Esophagus squamous epithelium (tissue), 5 donors: ENCODE measurements around the gene OST4. TPM values are rescaled to one million over a fixed set of nuclear protein-coding genes. Genes with fewer than 3 reads are reported as not detected.

ENCODE experiments used
- DNase-seq: peaks from one replicate; lab custom pipeline; 2025; lab: John Stamatoyannopoulos, UW
- H3K27ac ChIP-seq, 4 donors: fragments of 200-600 bp; sonication (generic); one replicate each; pipeline ENCODE4 v1.5.1; 2016 to 2019; ENCODE audit warnings: mild to moderate bottlenecking in 1 of 4
- H3K27me3 ChIP-seq, 4 donors: fragments of 200-600 bp; sonication (generic); 1 replicate in 3 of 4; 2 replicates in 1 of 4; pipeline versions ENCODE4 v1.5.1 to v1.6.0; 2017 to 2021; ENCODE audit warnings: antibody characterized with exemption in 1 of 4
- H3K36me3 ChIP-seq, 3 donors: fragments of 200-600 bp; sonication (generic); one replicate each; pipeline ENCODE4 v1.5.1; 2016 to 2019
- H3K4me1 ChIP-seq, 3 donors: fragments of 200-600 bp; sonication (generic); one replicate each; pipeline ENCODE4 v1.5.1; 2017 to 2019
- H3K4me3 ChIP-seq, 4 donors: fragments of 200-600 bp; sonication (generic); 1 replicate in 3 of 4; 2 replicates in 1 of 4; pipeline ENCODE4 v1.5.1; 2016 to 2019; ENCODE audit warnings: mild to moderate bottlenecking in 2 of 4, moderate library complexity in 1 of 4
- H3K9me3 ChIP-seq, 3 donors: fragments of 200-600 bp; sonication (generic); one replicate each; pipeline ENCODE4 v1.5.1; 2016 to 2019
- POLR2A ChIP-seq, 4 donors: fragments of 450-650 bp; IDR thresholded peaks; one replicate each; pipeline ENCODE4 v1.6.1; 2017; ENCODE audit warnings: antibody characterized with exemption in 4 of 4, mild to moderate bottlenecking in 4 of 4, moderate library complexity in 3 of 4
- WGBS, 2 donors: methylation state at CpG; one replicate each; pipeline ENCODE4 v1.1.5; 2018; 5-methylcytosine and 5-hydroxymethylcytosine counted together
- intact Hi-C: fragments of 100-400 bp; cut with DNase I; formaldehyde crosslinking; loops from one replicate; pipeline ENCODE4 v1.15.0; 2022
- total RNA-seq, 4 donors: library from RNA; depleted of rRNA; stranded (reverse); fragments of >200 nt; gene quantifications; one replicate each; pipeline ENCODE4 v1.1.0, GENCODE V29; 2016
- TF ChIP-seq, protein P1 (sequence below), 6 experiments: fragments of 450-650 bp in 4 of 6; fragments of 200-600 bp in 2 of 6; sonication (generic) in 2 of 6; IDR thresholded peaks; one replicate each; pipeline ENCODE4 v1.5.1; 2016 to 2019; ENCODE audit warnings: antibody characterized with exemption in 6 of 6, mild to moderate bottlenecking in 4 of 6, moderate library complexity in 4 of 6
- donor health status: DM: yes; HTN: yes; CAD: no.

Gene OST4
- total RNA-seq, 4 donors from 2014 or later = 149 to 242 (median 193) TPM

DNA sequence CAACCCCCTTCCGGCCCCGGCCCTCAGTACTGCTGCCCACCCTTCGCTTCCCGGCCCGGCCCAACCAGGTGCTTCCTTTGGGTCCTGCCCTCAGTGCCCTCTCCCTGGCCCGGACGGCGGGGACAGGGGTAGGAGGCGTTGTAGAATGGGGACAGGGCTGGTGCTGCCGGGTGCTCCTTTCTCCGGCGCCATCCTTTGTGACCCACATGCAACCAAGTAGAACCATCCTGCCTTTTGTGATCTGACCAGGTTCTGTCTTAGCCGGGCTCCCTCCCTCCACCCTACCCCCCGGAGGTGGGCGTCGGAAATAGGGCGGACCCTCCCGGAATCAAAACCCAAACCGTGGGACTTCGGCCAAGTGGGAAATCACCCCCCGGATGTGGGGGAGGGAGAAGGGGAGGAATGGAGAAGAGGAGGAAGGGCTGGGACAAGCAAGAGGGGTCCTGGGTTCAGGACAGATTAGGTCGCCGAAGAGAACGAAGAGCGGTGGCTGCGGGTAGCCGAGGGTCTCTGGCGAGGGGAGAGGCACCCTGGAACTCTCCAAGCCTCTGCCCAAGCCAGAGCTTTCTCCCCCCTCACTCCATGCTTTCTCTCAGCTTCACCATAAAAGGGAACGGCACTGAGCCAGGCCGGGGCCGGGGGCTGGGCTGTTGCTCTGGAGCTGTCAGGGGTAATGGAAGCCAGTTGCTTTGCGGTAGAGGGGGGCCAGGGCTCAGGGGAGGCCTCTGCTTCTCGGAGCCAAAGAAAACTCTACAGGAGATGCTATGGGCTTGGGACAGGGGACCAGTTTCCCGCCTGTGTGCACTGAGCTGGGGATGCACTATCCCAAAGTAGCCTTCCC lies 756 bp upstream of the OST4 start:
- 10 to 24% methylated on average over 10 to 11 of the region's 34 CpGs for WGBS, 2 donors

DNA sequence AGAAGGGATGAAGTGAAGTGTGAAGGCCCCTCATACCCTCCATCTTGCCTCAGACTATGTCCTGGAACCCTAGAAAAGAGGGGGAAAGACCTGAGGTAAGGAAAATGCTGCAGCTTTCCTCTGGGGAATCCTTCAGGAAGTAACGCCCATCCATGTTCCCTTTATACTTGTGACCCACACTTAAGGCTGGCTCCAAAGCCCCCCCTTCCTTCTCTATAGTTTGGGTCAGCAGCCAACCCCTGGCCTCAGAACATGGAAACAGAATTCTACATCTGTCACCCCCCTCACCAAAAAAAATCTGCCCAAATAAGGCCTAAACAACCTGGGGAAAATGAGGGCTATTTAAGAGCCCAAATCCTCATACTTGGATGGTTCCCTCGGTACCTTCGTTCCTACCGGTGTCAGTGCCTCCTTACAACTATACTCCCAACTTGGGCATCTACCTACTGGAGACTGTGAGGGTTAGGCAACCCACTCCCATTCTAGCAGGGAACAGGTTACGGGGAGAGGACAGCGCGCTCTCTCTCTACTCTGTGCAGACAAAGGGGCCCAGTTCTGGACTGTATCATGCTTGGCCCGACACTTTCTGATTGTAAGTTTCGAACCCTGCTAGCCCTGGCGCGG lies 689 bp downstream of the OST4 start:
- Histone ChIP-seq H3K4me3 (peak overlapping the region; percentile 70 to 96 (median 82)), H3K4me1 (peaks cover 16 to 74% (median 45%) of the 10 kb centered on the region in 3 donors), H3K36me3 (peaks cover 0 to 45% (median 10%) of the 10 kb centered on the region in 3 donors), H3K27ac (peak overlapping the region; percentile 90 to 98 (median 94)), H3K9me3 (no peaks in the 10 kb centered on the region), H3K27me3 (no peaks in the 10 kb centered on the region)
- DNase-seq = no peak
- intact Hi-C loops = no loop called here
- 2 to 5% methylated on average over 8 to 11 of the region's 11 CpGs for WGBS, 2 donors
- no peak for TF ChIP-seq POLR2A (IDR thresholded peaks at IDR 0.05)
- TF ChIP-seq, protein P1, sequence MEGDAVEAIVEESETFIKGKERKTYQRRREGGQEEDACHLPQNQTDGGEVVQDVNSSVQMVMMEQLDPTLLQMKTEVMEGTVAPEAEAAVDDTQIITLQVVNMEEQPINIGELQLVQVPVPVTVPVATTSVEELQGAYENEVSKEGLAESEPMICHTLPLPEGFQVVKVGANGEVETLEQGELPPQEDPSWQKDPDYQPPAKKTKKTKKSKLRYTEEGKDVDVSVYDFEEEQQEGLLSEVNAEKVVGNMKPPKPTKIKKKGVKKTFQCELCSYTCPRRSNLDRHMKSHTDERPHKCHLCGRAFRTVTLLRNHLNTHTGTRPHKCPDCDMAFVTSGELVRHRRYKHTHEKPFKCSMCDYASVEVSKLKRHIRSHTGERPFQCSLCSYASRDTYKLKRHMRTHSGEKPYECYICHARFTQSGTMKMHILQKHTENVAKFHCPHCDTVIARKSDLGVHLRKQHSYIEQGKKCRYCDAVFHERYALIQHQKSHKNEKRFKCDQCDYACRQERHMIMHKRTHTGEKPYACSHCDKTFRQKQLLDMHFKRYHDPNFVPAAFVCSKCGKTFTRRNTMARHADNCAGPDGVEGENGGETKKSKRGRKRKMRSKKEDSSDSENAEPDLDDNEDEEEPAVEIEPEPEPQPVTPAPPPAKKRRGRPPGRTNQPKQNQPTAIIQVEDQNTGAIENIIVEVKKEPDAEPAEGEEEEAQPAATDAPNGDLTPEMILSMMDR (IDR thresholded peaks at IDR 0.05) = no peak

More for the DNA sequence above, 756 bp upstream of the OST4 start:
- Histone ChIP-seq H3K4me1 (peaks cover 16 to 87% (median 45%) of the 10 kb centered on the region in 3 donors), H3K36me3 (peaks cover 0 to 31% (median 10%) of the 10 kb centered on the region in 3 donors), H3K27ac (peak overlapping the region; percentile 90 to 98 (median 94)), H3K9me3 (no peaks in the 10 kb centered on the region), H3K27me3 (no peaks in the 10 kb centered on the region), H3K4me3 (peak overlapping the region; percentile 70 to 96 (median 82))
- intact Hi-C loops = no loop called here
- TF ChIP-seq POLR2A (IDR thresholded peaks at IDR 0.05) = no peak
- TF ChIP-seq, protein P1 (IDR thresholded peaks at IDR 0.05) = no peak
- DNase-seq = no peak

DNA sequence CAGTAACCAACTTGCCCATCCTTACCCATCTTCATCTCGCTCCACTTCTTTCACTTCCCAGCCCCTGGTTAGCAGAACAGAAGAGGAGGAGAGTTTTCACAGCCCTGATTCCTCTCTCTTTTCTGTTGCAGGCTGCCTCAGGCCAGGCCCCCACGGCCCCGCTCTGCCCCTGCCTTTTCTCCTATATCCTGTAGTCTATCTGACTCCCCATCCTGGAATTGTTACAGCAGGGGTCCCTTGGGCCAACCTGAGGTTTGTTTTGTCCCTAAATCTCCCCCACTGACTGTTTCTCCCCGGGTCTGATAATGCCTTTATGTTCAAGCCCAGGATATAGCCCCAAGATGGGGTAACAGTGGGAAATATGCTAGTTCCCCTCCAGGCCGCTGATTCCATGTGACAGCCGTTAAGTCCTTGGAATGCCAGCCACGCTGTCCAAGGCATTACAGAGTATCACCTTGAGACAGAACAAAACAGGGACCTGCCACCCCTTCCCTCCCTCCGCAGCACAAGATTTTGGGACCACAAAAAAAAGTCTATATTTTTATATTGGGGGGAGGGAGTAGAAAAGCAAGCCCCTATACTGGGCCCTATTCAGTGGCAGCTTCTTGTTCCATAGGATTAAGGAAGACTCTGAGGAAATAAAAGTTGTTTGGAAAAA lies 1.4 kb downstream of the OST4 start:
- Histone ChIP-seq H3K27me3 (no peaks in the 10 kb centered on the region), H3K4me1 (peaks cover 16 to 67% (median 38%) of the 10 kb centered on the region in 3 donors), H3K27ac (peak overlapping the region; percentile 90 to 98 (median 94)), H3K36me3 (peaks cover 0 to 52% (median 10%) of the 10 kb centered on the region in 3 donors), H3K4me3 (peak overlapping the region; percentile 70 to 96 (median 82)), H3K9me3 (no peaks in the 10 kb centered on the region)
- TF ChIP-seq POLR2A (IDR thresholded peaks at IDR 0.05) = no peak
- TF ChIP-seq, protein P1 (IDR thresholded peaks at IDR 0.05) = no peak
- intact Hi-C loops = no loop called here
- WGBS, 2 donors = 85 to 86% methylated on average over 8 of the region's 8 CpGs
- no peak for DNase-seq

- Histone ChIP-seq H3K4me1 (peaks cover 16 to 61% (median 32%) of the 10 kb centered on the region in 3 donors), H3K36me3 (peaks cover 0 to 59% (median 10%) of the 10 kb centered on the region in 3 donors), H3K4me3 (no peak overlapping the region), H3K27me3 (no peaks in the 10 kb centered on the region), H3K9me3 (no peaks in the 10 kb centered on the region), H3K27ac (peak overlapping the region in 1 of 4 donors; percentile 98)
- 83 to 95% methylated on average over 6 of the region's 6 CpGs for WGBS, 2 donors
- TF ChIP-seq, protein P1 (IDR thresholded peaks at IDR 0.05) = no peak
- TF ChIP-seq POLR2A (IDR thresholded peaks at IDR 0.05) = no peak
- no peak for DNase-seq
- intact Hi-C loops = no loop called here
Measured at GRCh38 chr2:27069436-27069835, 2.0 kb downstream of the OST4 start.
